GM18951 (cell line): ENCODE results near the gene DNMT3L.
A peak's percentile ranks its signal among the peaks of the same experiment; 100 is the strongest.
"Not testable (repeated sequence)": the region's sequence is repeated elsewhere in the genome, so short reads cannot be mapped to it uniquely, and the experiment has no call there.

Experiments
- POLR2A ChIP-seq: IDR thresholded peaks from 4 replicates; pipeline ENCODE4 v1.6.1; 2011; ENCODE audit warnings: mild to moderate bottlenecking; ENCODE audit not compliant: insufficient read length, insufficient read depth; ENCODE audit errors: extremely low read depth
- in situ Hi-C: fragments of 300-500 bp; cut with MboI; formaldehyde crosslinking; loops from one replicate; pipeline ENCODE4 v1.12.0; 2022; ENCODE audit warnings: low sequenced_read_pairs, mixed read lengths, inconsistent platforms; ENCODE audit not compliant: unreplicated experiment

The DNMT3L gene

GRCh38 chr21:44261675-44262295 lies at the start of gene DNMT3L:
Gene DNMT3L (minus strand): TSS chr21:44261897. CDS start chr21:44261259, 638 bp downstream.
- in situ Hi-C loops: no loop called here
- no peak for TF ChIP-seq POLR2A

- in situ Hi-C loops: no loop called here
- no peak for TF ChIP-seq POLR2A
Observed at GRCh38 chr21:44310628-44311507, 49.2 kb upstream of the DNMT3L start.

- TF ChIP-seq POLR2A: no peak
- in situ Hi-C loops: no loop called here
Observed at GRCh38 chr21:44306936-44307704, 45.4 kb upstream of the DNMT3L start.

GRCh38 chr21:44305691-44306090 lies 44.0 kb upstream of the DNMT3L start:
- in situ Hi-C loops: no loop called here
- TF ChIP-seq POLR2A: no peak

- in situ Hi-C loops: no loop called here
- no peak for TF ChIP-seq POLR2A
Observed at GRCh38 chr21:44304877-44305293, 43.2 kb upstream of the DNMT3L start.

GRCh38 chr21:44304011-44304616 lies 42.4 kb upstream of the DNMT3L start:
- no peak for TF ChIP-seq POLR2A
- in situ Hi-C loops: no loop called here

GRCh38 chr21:44303490-44303981 lies 41.8 kb upstream of the DNMT3L start:
- no peak for TF ChIP-seq POLR2A
- in situ Hi-C loops: no loop called here

GRCh38 chr21:44302573-44303401 lies 41.1 kb upstream of the DNMT3L start:
- in situ Hi-C loops: not testable (repeated sequence)

- in situ Hi-C loops: no loop called here
- TF ChIP-seq POLR2A: no peak
Observed at GRCh38 chr21:44301961-44302406, 40.3 kb upstream of the DNMT3L start.

GRCh38 chr21:44301141-44301540 lies 39.4 kb upstream of the DNMT3L start:
- TF ChIP-seq POLR2A: no peak
- in situ Hi-C loops: no loop called here

GRCh38 chr21:44300262-44300959 lies 38.7 kb upstream of the DNMT3L start:
- in situ Hi-C loops: no loop called here
- no peak for TF ChIP-seq POLR2A

GRCh38 chr21:44299458-44300261 lies 38.0 kb upstream of the DNMT3L start, which contains the start of gene PFKL:
Gene PFKL (plus strand): TSS chr21:44300053. CDS start chr21:44300106, 53 bp downstream.
- peak; percentile 85 for TF ChIP-seq POLR2A
- in situ Hi-C loops: loop anchor here (25.0 kb wide), 1 partner anchor 162 kb away; the partner anchor contains the start of gene GATD3
